OCI-LY7 (cell line): ENCODE data around the gene USP37. TPM values are rescaled to one million over a fixed set of nuclear protein-coding genes. Genes with fewer than 3 reads are reported as not detected.

Experiments used
- BruUV-seq: library from RNA; stranded (reverse); fragments of 400-500 nt; replicated peaks from 2 replicates; lab custom pipeline; 2021; lab: Mats Ljungman, UMichigan
- CTCF ChIA-PET: fragments of 300-600 bp; sonication (Branson Sonifier 250); formaldehyde crosslinking; loops from one replicate; lab custom pipeline; 2022; ENCODE audit warnings: antibody characterized with exemption; ENCODE audit not compliant: unreplicated experiment; lab: Charles Lee
- POLR2A ChIA-PET: fragments of 300-600 bp; sonication (Branson Sonifier 250); formaldehyde crosslinking; loops from one replicate; lab custom pipeline; 2022; ENCODE audit warnings: antibody characterized with exemption; lab: Charles Lee
- DNase-seq: peaks from one replicate; pipeline ENCODE4 v3.0.0-alpha.2; 2015; ENCODE audit warnings: low spot score
- H2AFZ ChIP-seq: fragments of 200-600 bp; sonication (generic), shearing (Covaris generic); 2 replicates; pipeline ENCODE4 v1.6.1; 2014; ENCODE audit warnings: mild to moderate bottlenecking, antibody characterized with exemption, low read length, moderate library complexity
- H3K27ac ChIP-seq: fragments of 200-600 bp; sonication (generic); 2 replicates; pipeline ENCODE4 v1.5.1; 2014; ENCODE audit warnings: mixed run types, low read depth, mild to moderate bottlenecking, moderate library complexity, low read length, inconsistent platforms; ENCODE audit not compliant: poor library complexity, severe bottlenecking
- H3K36me3 ChIP-seq: fragments of 200-600 bp; sonication (generic); 2 replicates; pipeline ENCODE4 v1.6.1; 2014; ENCODE audit warnings: mild to moderate bottlenecking, antibody characterized with exemption, low read length, moderate library complexity, mixed read lengths; ENCODE audit not compliant: insufficient read depth
- H3K4me1 ChIP-seq: fragments of 200-600 bp; sonication (generic); 2 replicates; pipeline ENCODE4 v1.5.1; 2014; ENCODE audit warnings: mild to moderate bottlenecking, low read length; ENCODE audit not compliant: insufficient read depth, poor library complexity, severe bottlenecking
- H3K4me2 ChIP-seq: fragments of 200-600 bp; sonication (generic); 2 replicates; pipeline ENCODE4 v1.6.1; 2014; ENCODE audit warnings: mild to moderate bottlenecking, low read length
- H3K4me3 ChIP-seq: fragments of 200-600 bp; sonication (generic); 2 replicates; pipeline ENCODE4 v1.5.1; 2014; ENCODE audit warnings: mild to moderate bottlenecking, low read depth, low read length; ENCODE audit not compliant: poor library complexity, severe bottlenecking
- H3K79me2 ChIP-seq: fragments of 200-600 bp; sonication (generic); 2 replicates; pipeline ENCODE4 v1.6.1; 2016; ENCODE audit warnings: low read depth, mild to moderate bottlenecking, low read length, moderate library complexity, mixed read lengths; ENCODE audit not compliant: insufficient read depth
- H3K9me2 ChIP-seq: fragments of 200-600 bp; sonication (generic); 2 replicates; pipeline ENCODE4 v1.6.1; 2016; ENCODE audit warnings: mild to moderate bottlenecking, low read length, mixed read lengths; ENCODE audit not compliant: insufficient read depth
- H3K9me3 ChIP-seq: fragments of 200-600 bp; sonication (generic); 2 replicates; pipeline ENCODE4 v1.6.1; 2014; ENCODE audit warnings: mild to moderate bottlenecking, mixed run types, low read length, mixed read lengths
- H4K20me1 ChIP-seq: fragments of 200-600 bp; sonication (generic); 2 replicates; pipeline ENCODE4 v1.6.1; 2014; ENCODE audit warnings: mild to moderate bottlenecking, antibody characterized with exemption, low read length, moderate library complexity, mixed read lengths; ENCODE audit not compliant: insufficient read depth
- CTCF ChIP-seq: fragments of 200-600 bp; sonication (generic); conservative IDR thresholded peaks from 2 replicates; pipeline ENCODE4 v1.5.1; 2014; ENCODE audit warnings: mild to moderate bottlenecking, antibody characterized with exemption, low read length, moderate library complexity, mixed read lengths
- EZH2phosphoT487 ChIP-seq: fragments of 200-600 bp; sonication (generic); IDR thresholded peaks from 2 replicates; pipeline ENCODE4 v1.6.1; 2018; ENCODE audit warnings: low read depth, borderline replicate concordance, mild to moderate bottlenecking, mixed run types, antibody characterized with exemption, low read length, moderate library complexity, mixed read lengths
- intact Hi-C: fragments of 100-400 bp; cut with micrococcal nuclease; formaldehyde crosslinking; loops from one replicate; pipeline ENCODE4 v1.10.0; 2022; ENCODE audit not compliant: unreplicated experiment
- total RNA-seq, 2 experiments: library from RNA; depleted of rRNA in 1 of 2; stranded (reverse); fragments of >200 nt in 1 of 2; shearing (Covaris generic) in 1 of 2; gene quantifications; 2 replicates each; pipeline ENCODE4 v1.2.3, GENCODE V29; 2014 to 2022

Gene USP37
- total RNA-seq, 2 experiments from 2014 or later, result 23.3 to 32.4 TPM

GRCh38 chr2:218578272-218578877 is 10.2 kb upstream of the USP37 start:
- TF ChIP-seq CTCF, result no peak
- Histone ChIP-seq H3K9me2 (no peaks in the 10 kb centered on the region), H3K9me3 (no peaks in the 10 kb centered on the region), H4K20me1 (peaks cover 19% of the 10 kb centered on the region), H3K36me3 (peaks cover 93% of the 10 kb centered on the region), H3K4me2 (no peak overlapping the region), H3K79me2 (peaks cover 79% of the 10 kb centered on the region), H3K4me1 (no peaks in the 10 kb centered on the region), H3K4me3 (no peak overlapping the region), H3K27ac (no peak overlapping the region), H2AFZ (no peak overlapping the region)
- intact Hi-C loops, result no loop called here
- POLR2A ChIA-PET, result interaction anchor here (0.6 to 2.0 kb wide), 7 partner anchors 8 to 810 kb away, joined by 3 to 7 read pairs (median 3); partner anchors contain the start of genes BCS1L, DNPEP and ZNF142
- CTCF ChIA-PET, result no interaction called here
- DNase-seq, result no peak
- no TSS peak for BruUV-seq

GRCh38 chr2:218577482-218578220 is 9.5 kb upstream of the USP37 start:
- Histone ChIP-seq H3K79me2 (peaks cover 85% of the 10 kb centered on the region), H3K4me2 (no peak overlapping the region), H3K9me2 (no peaks in the 10 kb centered on the region), H4K20me1 (peaks cover 19% of the 10 kb centered on the region), H3K4me3 (no peak overlapping the region), H2AFZ (no peak overlapping the region), H3K36me3 (peaks cover 93% of the 10 kb centered on the region), H3K9me3 (no peaks in the 10 kb centered on the region), H3K27ac (no peak overlapping the region), H3K4me1 (no peaks in the 10 kb centered on the region)
- intact Hi-C loops, result no loop called here
- no TSS peak for BruUV-seq
- CTCF ChIA-PET, result interaction anchor here (0.7 kb wide), 1 partner anchor 24 kb away, joined by 3 read pairs; no protein-coding TSS in a partner anchor
- POLR2A ChIA-PET, result interaction anchor here (0.7 to 2.0 kb wide), 7 partner anchors 9 to 82 kb away, joined by 3 to 7 read pairs (median 5); partner anchors contain the start of genes BCS1L and ZNF142
- TF ChIP-seq CTCF (no peak), EZH2phosphoT487 (no peak)
- no peak for DNase-seq

- no peak for DNase-seq
- H3K4me3 ChIP-seq, result no peak overlapping the region
- H2AFZ ChIP-seq, result no peak overlapping the region
- intact Hi-C loops, result no loop called here
- peaks cover 93% of the 10 kb centered on the region for H3K36me3 ChIP-seq
- POLR2A ChIA-PET, result interaction anchor here (0.7 to 2.0 kb wide), 5 partner anchors 12 to 428 kb away, joined by 3 to 6 read pairs (median 5); partner anchors contain the start of genes BCS1L and ZNF142
- no peaks in the 10 kb centered on the region for H3K9me3 ChIP-seq
- no peaks in the 10 kb centered on the region for H3K9me2 ChIP-seq
- peaks cover 19% of the 10 kb centered on the region for H4K20me1 ChIP-seq
- TF ChIP-seq CTCF, result no peak
- TF ChIP-seq EZH2phosphoT487, result no peak
- no peaks in the 10 kb centered on the region for H3K4me1 ChIP-seq
- no TSS peak for BruUV-seq
- peaks cover 93% of the 10 kb centered on the region for H3K79me2 ChIP-seq
- H3K27ac ChIP-seq, result no peak overlapping the region
- no peak overlapping the region for H3K4me2 ChIP-seq
- CTCF ChIA-PET, result no interaction called here
These were observed 8.7 kb upstream of the USP37 start for GRCh38 chr2:218576854-218577253.
